Hepatocyte (in vitro differentiated cells): Measurements from ENCODE around the gene KCNQ4.

Experiments
- CTCF ChIP-seq: fragments of 200-600 bp; sonication (generic); IDR thresholded peaks from 2 replicates; pipeline ENCODE4 v1.5.1; 2016; ENCODE audit warnings: antibody characterized with exemption, mild to moderate bottlenecking; ENCODE audit not compliant: poor library complexity
- EZH2 ChIP-seq: fragments of 200-600 bp; sonication (generic); IDR thresholded peaks from 2 replicates; pipeline ENCODE4 v1.6.1; 2016; ENCODE audit warnings: antibody characterized with exemption, mild to moderate bottlenecking, borderline replicate concordance
- EZH2phosphoT487 ChIP-seq: fragments of 200-600 bp; sonication (generic); IDR thresholded peaks from one replicate; pipeline ENCODE4 v1.6.1; 2018; ENCODE audit warnings: antibody characterized with exemption, mild to moderate bottlenecking, low read depth, moderate library complexity; ENCODE audit not compliant: unreplicated experiment, severe bottlenecking

GRCh38 chr1:40768146-40768990, 15.2 kb upstream of the KCNQ4 start:
- no peak for TF ChIP-seq EZH2
- TF ChIP-seq CTCF = no peak
- no peak for TF ChIP-seq EZH2phosphoT487
